NCI-H128 (cell line): Measurements from ENCODE around the gene CREB5.
"Not testable (repeated sequence)": the region's sequence is repeated elsewhere in the genome, so short reads cannot be mapped to it uniquely, and the experiment has no call there.

Source experiments
- DNase-seq: peaks from one replicate; lab custom pipeline; 2025; ENCODE audit not compliant: unreplicated experiment; lab: John Stamatoyannopoulos, UW

Gene CREB5

GRCh38 chr7:28411876-28412662 lies at the start of gene CREB5:
CREB5 (plus strand) TSS chr7:28412518; CDS start chr7:28412915, 397 bp downstream.
- DNase-seq = no peak

- no peak for DNase-seq
Observed at GRCh38 chr7:28362812-28363211, 49.5 kb upstream of the CREB5 start.

GRCh38 chr7:28364082-28364481 lies 48.2 kb upstream of the CREB5 start:
- DNase-seq = no peak

GRCh38 chr7:28369523-28369922 lies 42.8 kb upstream of the CREB5 start:
- no peak for DNase-seq

GRCh38 chr7:28371846-28372245 lies 40.5 kb upstream of the CREB5 start:
- DNase-seq = no peak

GRCh38 chr7:28373990-28374389 lies 38.3 kb upstream of the CREB5 start:
- no peak for DNase-seq

- DNase-seq = no peak
Observed at GRCh38 chr7:28375729-28376128, 36.6 kb upstream of the CREB5 start.

DNA sequence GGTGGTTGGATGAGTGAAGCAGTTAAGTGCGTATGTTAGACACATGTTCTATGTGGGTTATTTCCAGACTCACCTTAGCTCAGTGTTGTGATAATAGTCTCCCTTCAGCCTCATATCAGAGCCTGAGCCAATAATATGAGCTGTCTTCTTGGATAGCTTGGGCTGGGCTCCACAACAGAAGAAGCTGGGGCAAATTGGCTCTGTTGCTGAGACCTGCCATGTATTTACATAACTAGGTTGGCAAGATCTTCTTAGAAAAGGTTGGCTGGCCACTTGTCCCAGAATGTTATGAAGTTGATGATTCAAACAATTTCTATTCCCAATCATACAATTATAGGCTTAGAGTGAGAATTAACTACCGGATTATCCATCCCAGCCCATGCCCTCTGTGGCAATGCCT lies 35.7 kb upstream of the CREB5 start:
- DNase-seq = no peak

- no peak for DNase-seq
Observed at GRCh38 chr7:28378574-28379149, 33.7 kb upstream of the CREB5 start.

DNA sequence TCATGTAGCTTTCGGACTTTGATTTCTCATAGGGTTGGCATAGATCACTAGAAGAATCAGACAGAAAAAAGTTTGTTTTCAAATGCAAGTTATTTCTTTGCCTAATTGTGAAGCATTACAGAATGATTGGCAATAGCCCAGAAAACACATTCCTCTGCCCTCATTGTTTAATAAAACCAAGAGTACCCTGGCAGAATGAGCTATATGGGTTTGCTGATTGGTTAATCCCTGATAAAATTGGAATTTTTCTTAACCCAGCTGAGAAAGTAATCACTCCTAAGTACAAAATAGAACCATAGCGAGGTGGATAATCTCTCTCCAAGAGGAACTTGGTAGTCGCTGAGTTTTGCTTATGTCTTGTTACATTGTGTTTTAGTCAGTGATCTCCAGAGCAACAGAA lies 30.9 kb upstream of the CREB5 start:
- DNase-seq = no peak

DNA sequence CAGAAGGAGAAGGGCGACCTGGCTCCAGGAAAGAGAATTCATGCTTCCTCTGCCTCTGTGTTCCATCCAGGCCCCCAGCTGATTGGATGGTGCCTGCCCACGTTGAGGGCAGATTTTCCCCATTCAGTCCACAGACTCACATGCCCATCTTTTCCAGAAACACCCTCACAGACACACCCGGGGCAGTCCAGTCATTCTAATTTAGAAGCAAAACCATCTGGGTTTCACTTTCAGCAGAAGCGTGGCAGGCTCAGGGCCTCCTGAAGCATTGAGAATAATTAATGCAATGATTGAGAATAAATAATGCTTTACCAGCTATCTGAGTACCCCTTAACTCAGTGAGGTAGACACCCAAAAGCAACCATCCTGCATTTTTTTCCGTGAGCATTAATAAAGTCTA lies 30.2 kb upstream of the CREB5 start:
- DNase-seq = no peak

DNA sequence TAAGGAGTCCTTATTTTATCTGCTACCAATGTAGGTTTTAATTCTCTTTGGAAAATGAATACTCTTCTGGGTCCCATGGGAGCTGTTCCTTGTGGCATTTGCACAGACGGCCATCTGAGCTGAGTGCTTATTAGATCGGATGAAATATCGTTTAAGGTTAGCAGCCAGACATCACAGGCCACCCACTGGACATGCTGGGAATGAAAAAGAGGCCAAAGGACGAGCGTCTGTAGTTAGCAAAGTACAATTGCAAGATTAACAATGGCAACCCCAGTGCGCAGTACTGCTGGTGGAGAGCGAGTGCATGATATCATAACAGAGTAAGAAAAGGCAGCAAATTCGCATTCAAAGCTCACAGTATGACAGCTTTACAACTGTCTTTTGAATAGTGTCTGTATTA lies 28.3 kb upstream of the CREB5 start:
- no peak for DNase-seq

DNA sequence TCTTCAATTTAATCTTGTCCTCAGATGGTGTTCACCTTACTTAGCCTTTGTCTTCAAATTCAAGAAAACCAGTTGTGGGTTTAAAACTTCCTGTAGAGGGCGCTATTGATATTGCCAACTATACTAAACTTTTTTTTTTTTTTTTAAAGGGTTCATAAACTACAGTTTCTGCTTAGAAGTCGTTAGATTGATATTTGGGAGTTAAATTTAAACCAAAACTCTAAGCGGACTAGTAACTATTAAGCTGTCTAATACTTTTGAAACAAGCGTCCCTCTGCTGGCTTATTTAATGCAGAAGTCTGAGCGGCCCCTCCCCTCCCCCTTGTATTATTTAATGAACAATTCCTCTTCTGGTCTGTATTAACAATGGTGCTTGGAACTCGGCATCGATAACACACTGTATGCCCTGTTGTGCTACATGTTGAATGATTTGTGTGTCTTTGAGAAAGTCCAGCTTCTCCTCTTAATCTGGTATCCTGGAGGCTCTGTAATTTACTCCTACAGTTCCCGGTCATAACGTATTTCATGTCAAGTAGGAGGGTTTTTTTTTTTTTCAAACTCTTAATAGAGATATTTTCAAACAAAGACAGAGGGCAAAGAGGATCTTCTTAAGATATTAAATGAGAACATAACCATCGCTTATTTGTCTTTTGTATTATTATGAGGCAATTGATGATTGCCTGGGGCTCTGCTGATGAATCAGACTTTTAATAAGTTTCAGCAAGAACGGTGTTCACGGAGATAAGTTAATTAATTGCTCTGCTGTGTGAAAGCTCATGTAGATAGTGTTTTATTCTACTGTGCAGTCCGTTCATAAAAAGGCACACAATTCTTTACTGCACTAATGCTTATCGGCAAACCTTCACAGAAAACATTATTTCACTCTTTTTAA lies 22.6 kb upstream of the CREB5 start:
- peak; percentile 25 for DNase-seq

- no peak for DNase-seq
Observed at GRCh38 chr7:28390426-28390825, 21.9 kb upstream of the CREB5 start.

DNA sequence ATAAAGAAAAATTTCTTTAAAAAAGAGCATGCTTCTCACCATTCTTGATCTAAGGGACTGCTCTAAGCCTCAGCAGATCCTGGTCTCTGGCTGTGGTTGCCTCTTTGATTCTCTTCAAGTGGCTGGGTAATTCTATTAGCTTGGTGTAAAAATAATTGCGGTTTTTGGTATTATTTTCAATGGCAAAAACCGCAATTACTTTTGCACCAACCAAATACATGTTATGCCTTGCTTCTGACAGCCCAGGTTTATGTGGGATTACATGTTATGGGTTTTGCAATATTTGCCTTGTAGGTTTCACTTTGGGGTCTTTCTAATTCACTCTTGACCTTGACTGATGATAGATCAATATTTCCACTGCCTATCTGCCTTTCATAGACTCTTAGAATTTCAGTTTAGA lies 20.0 kb upstream of the CREB5 start:
- no peak for DNase-seq

DNA sequence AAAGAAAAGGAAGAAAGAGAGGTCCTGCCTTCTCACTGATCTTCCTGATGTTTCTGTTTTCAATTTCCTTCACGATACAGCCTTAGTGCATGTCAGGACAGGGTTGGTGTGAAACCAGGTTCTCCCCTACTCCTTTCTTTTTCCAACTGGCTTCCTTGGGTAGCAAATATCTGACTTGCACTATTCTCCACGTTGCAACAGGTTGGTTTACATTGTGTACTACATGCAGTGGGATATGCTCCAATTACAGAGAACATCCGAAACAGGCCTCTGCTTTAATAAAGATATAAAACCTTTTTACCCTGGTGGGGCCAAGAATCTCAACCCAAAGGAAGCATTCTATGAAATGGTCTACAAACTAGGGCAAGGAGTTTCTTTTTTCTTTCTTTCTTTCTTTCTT lies 16.9 kb upstream of the CREB5 start:
- no peak for DNase-seq

DNA sequence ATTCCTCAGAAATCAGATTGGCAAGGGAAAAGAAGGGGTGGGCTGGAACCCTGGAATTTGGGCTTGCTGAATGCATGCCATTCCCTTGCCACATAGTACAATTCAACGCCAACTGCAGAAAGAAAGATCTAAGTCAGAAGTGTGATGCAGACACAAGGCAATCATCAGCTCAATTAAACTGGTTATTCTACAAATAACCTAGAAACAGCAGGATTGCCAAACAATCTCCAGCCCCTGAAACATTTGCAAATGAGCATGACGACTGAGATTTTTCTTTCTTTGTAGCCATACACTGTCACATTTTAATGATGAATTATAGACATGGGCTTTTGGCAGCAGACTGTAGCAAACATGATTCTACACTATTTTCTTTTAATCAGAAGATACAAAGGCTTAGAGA lies 16.5 kb upstream of the CREB5 start:
- no peak for DNase-seq

DNA sequence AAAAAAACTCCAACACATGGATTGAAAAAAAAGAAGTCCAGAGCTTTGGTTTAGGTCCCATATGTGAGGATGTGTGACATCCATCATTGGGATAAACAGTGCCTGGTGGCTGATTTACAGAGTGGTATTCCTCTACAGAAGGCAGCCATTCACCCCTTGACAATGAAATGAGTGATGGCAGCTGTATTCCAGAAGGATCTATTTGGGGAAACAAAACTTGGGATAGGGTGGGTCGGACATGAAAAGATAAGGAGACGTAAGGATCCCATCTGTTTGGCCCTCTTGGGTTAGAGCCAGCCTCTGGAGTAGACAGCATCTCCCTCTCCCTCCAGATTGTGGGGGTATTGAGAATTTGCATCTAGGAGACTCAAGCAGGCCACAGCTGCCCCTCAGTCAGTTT lies 15.2 kb upstream of the CREB5 start:
- no peak for DNase-seq

DNA sequence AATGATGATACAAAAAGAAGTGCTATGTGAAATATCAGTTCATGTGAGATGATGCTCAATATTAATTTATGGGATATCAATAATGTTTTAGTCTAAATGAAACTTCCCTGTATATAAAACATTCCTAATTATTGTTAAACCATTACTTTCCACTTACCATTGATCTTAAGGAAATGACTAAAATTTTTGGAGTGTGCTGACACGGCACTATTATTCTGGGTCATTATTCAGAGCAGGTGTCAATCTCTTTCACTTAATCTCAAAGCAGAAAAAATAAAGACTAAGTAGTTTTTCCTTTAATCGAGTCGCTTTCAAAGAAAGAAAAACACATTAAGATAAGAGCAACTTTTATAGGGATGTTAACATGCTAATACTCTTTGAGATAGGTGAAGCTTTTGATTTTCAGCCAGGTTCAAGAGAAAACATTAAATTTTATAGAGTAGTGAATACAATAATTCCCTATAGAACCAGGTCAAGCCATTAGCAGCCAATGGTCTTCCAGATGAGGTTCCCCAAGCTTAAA lies 11.4 kb upstream of the CREB5 start:
- DNase-seq = no peak

DNA sequence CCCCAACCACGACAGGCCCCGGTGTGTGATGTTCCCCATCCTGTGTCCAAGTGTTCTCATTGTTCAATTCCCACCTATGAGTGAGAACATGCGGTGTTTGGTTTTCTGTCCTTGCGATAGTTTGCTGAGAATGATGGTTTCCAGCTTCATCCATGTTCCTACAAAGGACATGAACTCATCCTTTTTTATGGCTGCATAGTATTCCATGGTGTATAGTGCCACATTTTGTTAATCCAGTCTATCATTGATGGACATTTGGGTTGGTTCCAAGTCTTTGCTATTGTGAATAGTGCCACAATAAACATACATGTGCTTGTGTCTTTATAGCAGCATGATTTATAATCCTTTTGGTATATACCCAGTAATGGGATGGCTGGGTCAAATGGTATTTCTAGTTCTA lies 10.8 kb upstream of the CREB5 start:
- DNase-seq = not testable (repeated sequence)

DNA sequence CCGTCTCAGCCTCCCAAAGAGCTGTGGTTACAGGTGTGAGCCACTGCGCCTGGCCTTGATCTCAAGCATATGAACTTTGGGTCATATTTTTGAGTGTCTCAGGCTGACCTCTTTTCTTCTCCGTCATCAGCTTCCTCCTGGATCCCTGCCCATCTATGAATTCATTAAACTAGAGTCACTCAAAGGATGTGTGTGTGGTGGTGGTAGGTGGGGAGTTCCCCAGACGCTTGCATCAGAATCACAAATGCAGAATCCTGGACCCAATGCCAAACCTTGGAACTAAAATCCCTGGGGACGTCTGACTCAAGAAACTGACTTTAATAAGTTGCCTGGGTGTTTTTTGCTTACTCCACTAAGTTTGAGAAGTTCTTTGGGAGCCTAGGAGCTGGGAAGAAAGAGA lies 6.7 kb upstream of the CREB5 start:
- no peak for DNase-seq

GRCh38 chr7:28406192-28406591 lies 6.1 kb upstream of the CREB5 start:
- no peak for DNase-seq
